Muscle of leg (tissue), 11 donors: ENCODE results near the gene VDAC2. TPM values are rescaled to one million over a fixed set of nuclear protein-coding genes. Genes with fewer than 3 reads are reported as not detected.

Experiments used
- DNase-seq: peaks from one replicate; pipeline ENCODE4 v3.0.0; 2013
- H3K27ac ChIP-seq: one replicate; pipeline ENCODE4 v1.5.1; 2013; ENCODE audit warnings: mild to moderate bottlenecking, low read length, control low read depth
- H3K27me3 ChIP-seq: one replicate; pipeline ENCODE4 v1.6.1; 2013; ENCODE audit warnings: low read length; ENCODE audit not compliant: control insufficient read depth, insufficient read depth
- H3K36me3 ChIP-seq: one replicate; pipeline ENCODE4 v1.6.1; 2013; ENCODE audit warnings: low read length; ENCODE audit not compliant: control insufficient read depth, insufficient read depth
- H3K4me1 ChIP-seq: one replicate; pipeline ENCODE4 v1.6.1; 2013; ENCODE audit warnings: low read length; ENCODE audit not compliant: control insufficient read depth, insufficient read depth
- H3K4me3 ChIP-seq: one replicate; pipeline ENCODE4 v1.5.1; 2013; ENCODE audit warnings: low read length, control low read depth
- H3K9me3 ChIP-seq: replicated peaks from 2 replicates; pipeline ENCODE4 v1.6.1; 2013; ENCODE audit warnings: low read depth, low read length; ENCODE audit not compliant: control insufficient read depth
- WGBS: methylation state at CpG from one replicate; pipeline ENCODE4 v1.1.5; 2013; ENCODE audit warnings: missing lambda C conversion rate; ENCODE audit not compliant: insufficient coverage; 5-methylcytosine and 5-hydroxymethylcytosine counted together
- polyA plus RNA-seq, 8 donors: library from polyadenylated mRNA; unstranded; fragments of 120-200 nt; gene quantifications; one replicate each; pipeline versions ENCODE4 v1.2.1 to v1.2.3, GENCODE V29; 2013; ENCODE audit warnings: inconsistent platforms in 1 of 8, low replicate concordance in 1 of 8; ENCODE audit not compliant: insufficient read length in 8 of 8, insufficient read depth in 1 of 8
- total RNA-seq: library from RNA; stranded (reverse); fragments of 120-200 nt; gene quantifications from one replicate; pipeline ENCODE4 v1.2.4, GENCODE V29; 2013

The VDAC2 gene
- total and polyA plus RNA-seq, 9 donors: 186 to 334 (median 264) TPM

DNA sequence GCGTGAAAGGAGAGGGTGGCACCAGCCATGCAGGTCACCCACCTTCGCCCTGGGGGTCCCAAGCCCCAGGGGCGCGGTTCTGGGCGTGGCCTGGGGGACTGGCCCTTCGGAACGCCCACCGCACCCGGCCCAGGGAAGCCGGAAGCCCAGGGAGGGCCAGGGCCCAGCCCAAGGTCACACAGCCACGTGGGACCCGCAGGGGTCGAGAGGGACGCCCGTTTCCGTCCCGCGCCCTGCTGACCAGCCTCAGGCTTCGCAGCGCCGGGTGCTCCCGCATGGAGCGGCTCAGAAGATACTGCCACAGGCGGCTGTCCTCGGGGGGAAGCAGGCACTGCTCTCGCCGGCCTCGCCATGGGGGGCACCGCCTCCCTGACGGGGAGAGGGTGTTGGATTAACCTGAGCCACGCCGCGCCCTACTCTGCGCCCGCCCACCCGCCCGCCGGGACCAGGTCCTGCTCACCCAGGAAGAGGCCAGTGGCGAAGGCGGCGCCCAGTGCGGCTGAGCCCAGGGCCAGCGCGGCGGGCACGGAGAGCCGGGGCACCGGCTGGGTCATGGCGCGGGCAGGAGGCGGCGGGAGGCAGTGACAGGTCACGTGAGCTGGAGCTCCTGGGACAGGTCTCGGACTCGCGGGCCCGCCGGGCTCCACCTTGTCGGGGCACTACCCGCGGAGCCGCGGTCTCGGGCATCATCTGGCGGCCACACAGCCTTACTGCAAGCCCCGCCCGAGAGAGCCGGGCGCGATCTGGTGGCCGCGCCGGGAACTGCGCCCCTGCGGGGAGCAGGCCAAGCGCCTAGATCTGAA is 25.0 kb downstream of the VDAC2 start, which contains the start of gene COMTD1:
Gene COMTD1 (minus strand): TSS at position 583 of the 803 bp plus-strand sequence. CDS start 29 bp downstream, at position 554.
- Histone ChIP-seq H3K27ac (no peak within 1 kb of the TSS), H3K4me1 (peaks cover 20% of the 10 kb centered on the region), H3K4me3 (peak within 1 kb of the TSS; percentile 63), H3K27me3 (no peaks in the 10 kb centered on the region), H3K36me3 (peaks cover 18% of the 10 kb centered on the region), H3K9me3 (no peaks in the 10 kb centered on the region)
- under 1% methylated on average over 68 of the region's 76 CpGs for WGBS
- DNase-seq: peak; percentile 90

- DNase-seq: no peak
- Histone ChIP-seq H3K9me3 (no peaks in the 10 kb centered on the region), H3K4me1 (peaks cover 20% of the 10 kb centered on the region), H3K27me3 (no peaks in the 10 kb centered on the region), H3K4me3 (no peak overlapping the region), H3K27ac (no peak overlapping the region), H3K36me3 (peaks cover 17% of the 10 kb centered on the region)
- WGBS: 73% methylated on average over 3 of the region's 12 CpGs
Observed at GRCh38 chr10:75236178-75236825, 25.7 kb downstream of the VDAC2 start.

- H3K9me3 ChIP-seq: no peaks in the 10 kb centered on the region
- DNase-seq: no peak
- H3K27me3 ChIP-seq: no peaks in the 10 kb centered on the region
- H3K36me3 ChIP-seq: no peaks in the 10 kb centered on the region
- H3K4me3 ChIP-seq: no peak overlapping the region
- H3K4me1 ChIP-seq: peaks cover 20% of the 10 kb centered on the region
- WGBS: 70% methylated on average over 21 of the region's 37 CpGs
- H3K27ac ChIP-seq: no peak overlapping the region
Observed at GRCh38 chr10:75238182-75239095, 27.8 kb downstream of the VDAC2 start.

DNA sequence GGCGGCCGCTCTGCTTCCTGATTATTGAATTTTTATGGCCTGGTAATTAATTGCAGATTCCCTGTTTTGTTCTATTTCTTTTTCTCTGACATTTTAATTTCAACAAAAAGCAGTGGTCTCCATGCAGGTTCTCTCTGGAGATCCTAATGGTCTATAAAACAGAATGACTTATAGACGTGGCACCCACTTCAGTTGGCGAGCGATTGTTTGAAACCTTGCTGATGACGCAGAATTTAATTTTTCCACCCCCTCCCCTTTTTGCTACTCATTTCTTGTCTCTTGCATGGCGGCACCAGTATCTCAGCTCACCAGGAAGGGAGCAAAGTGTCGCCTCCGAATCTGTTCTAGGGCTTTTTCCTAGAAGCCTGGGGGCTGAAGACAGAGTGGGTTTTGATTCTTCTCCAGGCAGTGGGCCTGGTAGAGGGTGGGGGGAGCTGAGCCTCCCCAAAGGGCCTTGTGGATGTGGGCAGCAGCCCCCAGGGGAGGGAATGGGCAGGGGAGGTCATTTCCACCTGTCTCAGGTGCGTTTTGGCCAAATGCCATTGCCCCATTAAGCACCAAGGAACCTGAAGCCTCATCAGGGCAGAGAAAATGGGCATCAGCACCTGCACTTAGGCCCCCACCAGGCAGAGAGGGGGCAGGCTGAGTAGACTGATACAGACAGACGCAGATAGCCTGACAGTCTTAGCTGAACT is 28.6 kb downstream of the VDAC2 start:
- H3K9me3 ChIP-seq: no peaks in the 10 kb centered on the region
- no peak overlapping the region for H3K4me3 ChIP-seq
- peaks cover 13% of the 10 kb centered on the region for H3K4me1 ChIP-seq
- peak; percentile 35 for DNase-seq
- no peaks in the 10 kb centered on the region for H3K27me3 ChIP-seq
- H3K27ac ChIP-seq: no peak overlapping the region
- WGBS: 50% methylated on average over 7 of the region's 11 CpGs
- H3K36me3 ChIP-seq: no peaks in the 10 kb centered on the region

- H3K4me1 ChIP-seq: peaks cover under 1% of the 10 kb centered on the region
- no peaks in the 10 kb centered on the region for H3K36me3 ChIP-seq
- no peak overlapping the region for H3K27ac ChIP-seq
- H3K9me3 ChIP-seq: no peaks in the 10 kb centered on the region
- H3K4me3 ChIP-seq: no peak overlapping the region
- no peak for DNase-seq
- 91% methylated on average over 10 of the region's 12 CpGs for WGBS
- no peaks in the 10 kb centered on the region for H3K27me3 ChIP-seq
Observed at GRCh38 chr10:75240329-75241076, 29.9 kb downstream of the VDAC2 start.

DNA sequence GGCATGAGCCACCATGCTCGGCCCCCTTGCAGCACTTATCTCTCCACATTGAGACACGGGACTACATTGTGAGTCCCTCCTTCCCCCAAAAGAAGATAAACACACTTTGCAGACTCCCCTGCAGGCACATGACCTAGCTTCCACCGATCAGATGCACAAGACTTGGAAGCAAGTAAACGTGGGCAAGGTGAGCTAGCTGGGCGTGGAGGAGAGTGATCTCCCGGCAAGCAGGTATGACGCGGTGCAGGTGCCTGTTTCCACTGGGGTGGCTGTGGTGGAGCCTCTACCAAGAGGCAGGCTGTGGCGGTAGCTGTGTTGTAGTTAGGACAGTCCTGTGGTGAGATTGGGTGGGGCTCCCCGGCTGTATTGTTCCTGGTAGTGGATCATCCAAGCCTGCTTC is 32.8 kb downstream of the VDAC2 start:
- no peak overlapping the region for H3K27ac ChIP-seq
- H3K4me1 ChIP-seq: no peaks in the 10 kb centered on the region
- H3K27me3 ChIP-seq: no peaks in the 10 kb centered on the region
- H3K36me3 ChIP-seq: no peaks in the 10 kb centered on the region
- DNase-seq: no peak
- H3K4me3 ChIP-seq: no peak overlapping the region
- WGBS: 83% methylated on average over 10 of the region's 10 CpGs
- H3K9me3 ChIP-seq: no peaks in the 10 kb centered on the region

GRCh38 chr10:75244487-75245353 is 34.1 kb downstream of the VDAC2 start:
- H3K27ac ChIP-seq: no peak overlapping the region
- no peaks in the 10 kb centered on the region for H3K9me3 ChIP-seq
- no peaks in the 10 kb centered on the region for H3K4me1 ChIP-seq
- no peak for DNase-seq
- H3K4me3 ChIP-seq: no peak overlapping the region
- WGBS: 81% methylated on average over 6 of the region's 8 CpGs
- H3K36me3 ChIP-seq: no peaks in the 10 kb centered on the region
- H3K27me3 ChIP-seq: no peaks in the 10 kb centered on the region

DNA sequence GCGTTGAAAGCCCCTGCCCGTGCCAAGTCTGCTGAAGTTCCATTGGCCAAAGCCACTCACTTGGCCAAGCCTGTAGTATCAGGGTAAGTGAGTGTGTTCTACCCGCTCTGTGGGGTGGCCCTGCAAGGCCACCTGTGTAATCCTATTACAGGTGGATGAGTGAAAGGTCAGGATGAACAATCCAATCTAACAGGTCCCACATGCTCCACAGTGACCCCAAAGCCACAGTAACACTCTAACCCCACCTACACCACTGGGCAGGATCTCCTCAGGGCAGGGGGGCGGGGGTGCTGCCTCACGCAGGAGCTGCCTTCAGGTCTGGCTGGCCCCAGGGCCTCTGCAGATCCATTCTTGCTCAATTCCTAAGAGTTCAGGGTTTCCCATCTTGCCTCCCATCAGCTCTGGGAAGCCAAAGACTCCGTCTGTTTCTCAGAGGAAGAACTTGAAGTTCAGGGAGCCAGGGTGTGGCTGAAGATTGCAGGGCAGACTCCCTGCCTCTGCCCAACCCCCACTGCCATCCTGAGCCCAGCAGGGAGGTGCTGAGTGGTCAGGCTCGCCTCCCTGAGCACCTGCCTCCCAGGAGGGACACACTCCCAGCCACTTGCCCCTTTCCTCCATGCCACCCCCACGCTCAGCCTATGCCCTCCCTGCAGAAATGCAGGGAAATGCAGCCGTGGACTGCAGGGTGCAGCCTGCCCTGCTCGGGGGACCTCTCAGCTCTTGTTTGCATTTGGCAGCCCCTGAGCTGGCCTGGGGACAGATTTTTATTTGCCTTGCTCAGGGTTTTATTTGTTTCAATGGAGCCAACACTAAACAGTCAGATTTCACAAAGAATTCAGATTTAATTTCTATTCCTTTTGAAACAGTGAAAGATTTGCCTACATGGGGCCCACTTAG is 35.0 kb downstream of the VDAC2 start:
- Histone ChIP-seq H3K4me1 (no peaks in the 10 kb centered on the region), H3K4me3 (no peak overlapping the region), H3K36me3 (no peaks in the 10 kb centered on the region), H3K9me3 (no peaks in the 10 kb centered on the region), H3K27me3 (no peaks in the 10 kb centered on the region), H3K27ac (no peak overlapping the region)
- no peak for DNase-seq
- WGBS: 64% methylated on average over 7 of the region's 10 CpGs
